ENCODE measurements around the gene PLAAT2. TPM values are rescaled to one million over a fixed set of nuclear protein-coding genes. Genes with fewer than 3 reads are reported as not detected.

Gene PLAAT2
- total and polyA plus RNA-seq, 2 of the 13 experiments (the other 11 are each of a cell fraction or from before 2014, with no cell fraction given) = 0.22 TPM; not detected in 1

GRCh38 chr11:63503492-63503891 lies 59.7 kb downstream of the PLAAT2 start:
- in situ Hi-C loops (cut with HindIII; ENCODE audit: extremely low pct_ligation_motif_present, low pct_unique_long_range_greater_than_20kb) (no loop called here), intact Hi-C loops (cut with micrococcal nuclease; ENCODE audit: unreplicated experiment) (no loop called here)
- H3K36me3 ChIP-seq (replicated peaks in 1 of 2; ENCODE audit: control insufficient read depth in 1 of 2, insufficient read depth in 2 of 2, low read length in 2 of 2) = no peaks in the 10 kb centered on the region
- peaks cover 11% of the 10 kb centered on the region; the same call in 1 of the 2 replicates for H3K9me3 ChIP-seq (ENCODE audit: low read length)
- no peaks in the 10 kb centered on the region for H4K20me1 ChIP-seq (ENCODE audit: insufficient read depth, low read length)
- TF ChIP-seq SP2 (CRISPR knock-in tag; IDR thresholded peaks at IDR 0.05) (no peak), NRL (CRISPR knock-in tag; IDR thresholded peaks at IDR 0.05; ENCODE audit: borderline replicate concordance) (no peak), ZBTB2 (CRISPR knock-in tag; IDR thresholded peaks at IDR 0.05; ENCODE audit: low read depth) (no peak), ZNF225 (CRISPR knock-in tag; IDR thresholded peaks at IDR 0.05) (no peak), SATB2 (CRISPR knock-in tag; IDR thresholded peaks at IDR 0.05) (no peak), ZNF530 (CRISPR knock-in tag; IDR thresholded peaks at IDR 0.05; ENCODE audit: low read depth) (no peak), ZNF205 (CRISPR knock-in tag; IDR thresholded peaks at IDR 0.05) (no peak), ZNF552 (CRISPR knock-in tag; IDR thresholded peaks at IDR 0.05; ENCODE audit: borderline replicate concordance) (no peak), MYNN (CRISPR knock-in tag; IDR thresholded peaks at IDR 0.05; ENCODE audit: low read depth) (no peak), CENPBD1 (CRISPR knock-in tag; IDR thresholded peaks at IDR 0.05; ENCODE audit: borderline replicate concordance, low read depth) (no peak), HOXD1 (CRISPR knock-in tag; IDR thresholded peaks at IDR 0.05) (no peak)
- no TSS peak for BruUV-seq (replicated peaks)
- 43% methylated on average over 6 of the region's 6 CpGs for WGBS (ENCODE audit: low lambda C conversion rate)
- H3K9ac ChIP-seq (ENCODE audit: insufficient read depth, low read depth, low read length) = no peak overlapping the region
- no peak overlapping the region for H2AFZ ChIP-seq (ENCODE audit: low read length)
- ATAC-seq = no peak
- H3K4me2 ChIP-seq (ENCODE audit: low read depth, low read length) = no peak overlapping the region
- no peak for FAIRE-seq
- no peaks in the 10 kb centered on the region for H3K79me2 ChIP-seq (ENCODE audit: insufficient read depth, low read length)
- peaks cover 2 to 19% of the 10 kb centered on the region in 2 experiments; a peak in 3 of 5 replicates for H3K27me3 ChIP-seq (ENCODE audit: control insufficient read depth in 1 of 2, insufficient read depth in 2 of 2, low read length in 2 of 2)
- CTCF ChIA-PET (ENCODE audit: low intra/inter-chr PET ratio, low total read pairs) = no interaction called here
- H3K4me1 ChIP-seq (ENCODE audit: insufficient read depth, low read length) = no peaks in the 10 kb centered on the region
- no peak overlapping the region for H3K4me3 ChIP-seq (replicated peaks in 1 of 3; ENCODE audit: insufficient read depth in 1 of 3, low read depth in 2 of 3, low read length in 3 of 3)
- no peak for DNase-seq (ENCODE audit: low spot score)
- H3K27ac ChIP-seq (ENCODE audit: extremely low read length, insufficient read depth, low read length) = no peak overlapping the region
- POLR2A ChIA-PET = no interaction called here

Other genes starting within 250 kb of the PLAAT2 start
- 1.9 and 4.0 TPM in 2 replicates for gene SLC22A9, start 193.6 kb downstream of the PLAAT2 start, total RNA-seq (2016; rRNA removed; fragmentation: Illumina TruSeq; extraction: Trizol)
- gene SLC22A9, start 193.6 kb downstream of the PLAAT2 start, polyA plus RNA-seq (2011; rRNA removed) = 11.7 and 21.9 TPM in 2 replicates
- gene PLAAT5, start 72.2 kb downstream of the PLAAT2 start, total RNA-seq (2016; rRNA removed; fragmentation: Illumina TruSeq; extraction: Trizol) = not detected in 2 replicates
- not detected in 2 replicates for gene PLAAT5, start 72.2 kb downstream of the PLAAT2 start, polyA plus RNA-seq (2011; rRNA removed)
- not detected in 2 replicates for gene LGALS12, start 57.3 kb downstream of the PLAAT2 start, total RNA-seq (2016; rRNA removed; fragmentation: Illumina TruSeq; extraction: Trizol)
- gene LGALS12, start 57.3 kb downstream of the PLAAT2 start, polyA plus RNA-seq (2011; rRNA removed) = not detected in 2 replicates
- 1.00 and 1.6 TPM in 2 replicates for gene PLAAT4, start 26.6 kb downstream of the PLAAT2 start, total RNA-seq (2016; rRNA removed; fragmentation: Illumina TruSeq; extraction: Trizol)
- gene PLAAT4, start 26.6 kb downstream of the PLAAT2 start, polyA plus RNA-seq (2011; rRNA removed) = 0.71 and 1.1 TPM in 2 replicates
- 9.3 and 10.2 TPM in 2 replicates for gene PLAAT3, start 51.1 kb upstream of the PLAAT2 start, total RNA-seq (2016; rRNA removed; fragmentation: Illumina TruSeq; extraction: Trizol)
- gene PLAAT3, start 51.1 kb upstream of the PLAAT2 start, polyA plus RNA-seq (2011; rRNA removed) = 16.4 and 17.2 TPM in 2 replicates
- not detected in 2 replicates for gene ATL3, start 108.0 kb upstream of the PLAAT2 start, total RNA-seq (2016; rRNA removed; fragmentation: Illumina TruSeq; extraction: Trizol)
- gene ATL3, start 108.0 kb upstream of the PLAAT2 start, polyA plus RNA-seq (2011; rRNA removed) = not detected in 2 replicates
- gene RTN3, start 118.1 kb upstream of the PLAAT2 start, total RNA-seq (2016; rRNA removed; fragmentation: Illumina TruSeq; extraction: Trizol) = 25.3 and 32.2 TPM in 2 replicates
- 40.9 and 41.1 TPM in 2 replicates for gene RTN3, start 118.1 kb upstream of the PLAAT2 start, polyA plus RNA-seq (2011; rRNA removed)
- 6.5 and 10.4 TPM in 2 replicates for gene ZFTA, start 205.4 kb upstream of the PLAAT2 start, total RNA-seq (2016; rRNA removed; fragmentation: Illumina TruSeq; extraction: Trizol)
- gene ZFTA, start 205.4 kb upstream of the PLAAT2 start, polyA plus RNA-seq (2011; rRNA removed) = 3.9 and 5.6 TPM in 2 replicates